Osteoblast (primary cell): ENCODE results near the gene CACNA1E. TPM values are rescaled to one million over a fixed set of nuclear protein-coding genes. Genes with fewer than 3 reads are reported as not detected.

ENCODE experiments used
- DNase-seq: peaks from one replicate; pipeline ENCODE4 v3.0.0; 2011; ENCODE audit warnings: low spot score, mixed read lengths; ENCODE audit not compliant: insufficient read length; ENCODE audit errors: missing footprints
- H2AFZ ChIP-seq: 2 replicates; pipeline ENCODE4 v1.6.0; 2011; ENCODE audit warnings: mild to moderate bottlenecking, low read length
- H3K27ac ChIP-seq: 2 replicates; pipeline ENCODE4 v1.5.1; 2011; ENCODE audit warnings: mild to moderate bottlenecking, low read depth, low read length, moderate library complexity
- H3K27me3 ChIP-seq: 2 replicates; pipeline ENCODE4 v1.6.0; 2012; ENCODE audit warnings: mild to moderate bottlenecking, control low read depth, inconsistent platforms, low read length, moderate library complexity; ENCODE audit not compliant: insufficient read depth
- H3K36me3 ChIP-seq: 2 replicates; pipeline ENCODE4 v1.5.1; 2011; ENCODE audit warnings: mild to moderate bottlenecking, low read length, control low read depth, moderate library complexity; ENCODE audit not compliant: insufficient read depth
- H3K4me1 ChIP-seq: 2 replicates; pipeline ENCODE4 v1.5.1; 2011; ENCODE audit warnings: mild to moderate bottlenecking, low read length, control low read depth, moderate library complexity; ENCODE audit not compliant: insufficient read depth
- H3K4me2 ChIP-seq: 2 replicates; pipeline ENCODE4 v1.6.0; 2011; ENCODE audit warnings: mild to moderate bottlenecking, low read length; ENCODE audit not compliant: insufficient read depth
- H3K4me3 ChIP-seq: fragments of 200-600 bp; sonication (generic); 3 replicates; pipeline ENCODE4 v1.5.1; 2012; ENCODE audit warnings: mild to moderate bottlenecking, low read length, inconsistent platforms; ENCODE audit not compliant: insufficient read depth
- H3K79me2 ChIP-seq: 2 replicates; pipeline ENCODE4 v1.6.0; 2012; ENCODE audit warnings: mild to moderate bottlenecking, low read length, control low read depth, inconsistent platforms; ENCODE audit not compliant: insufficient read depth
- H3K9me3 ChIP-seq: 2 replicates; pipeline ENCODE4 v1.5.1; 2011; ENCODE audit warnings: low read depth, low read length, control low read depth
- H4K20me1 ChIP-seq: 2 replicates; pipeline ENCODE4 v1.6.0; 2012; ENCODE audit warnings: mild to moderate bottlenecking, low read length, control low read depth; ENCODE audit not compliant: insufficient read depth
- CTCF ChIP-seq: IDR thresholded peaks from 2 replicates; pipeline ENCODE4 v1.5.1; 2011; ENCODE audit warnings: mild to moderate bottlenecking, low read depth, low read length, moderate library complexity; ENCODE audit errors: extremely low read depth
- total RNA-seq: library from RNA; depleted of rRNA; stranded (reverse); fragments of >200 nt; gene quantifications from 2 replicates; pipeline ENCODE4 v1.2.3, GENCODE V29; 2012

CACNA1E gene
- total RNA-seq, 1 donor = under 0.01 TPM

DNA sequence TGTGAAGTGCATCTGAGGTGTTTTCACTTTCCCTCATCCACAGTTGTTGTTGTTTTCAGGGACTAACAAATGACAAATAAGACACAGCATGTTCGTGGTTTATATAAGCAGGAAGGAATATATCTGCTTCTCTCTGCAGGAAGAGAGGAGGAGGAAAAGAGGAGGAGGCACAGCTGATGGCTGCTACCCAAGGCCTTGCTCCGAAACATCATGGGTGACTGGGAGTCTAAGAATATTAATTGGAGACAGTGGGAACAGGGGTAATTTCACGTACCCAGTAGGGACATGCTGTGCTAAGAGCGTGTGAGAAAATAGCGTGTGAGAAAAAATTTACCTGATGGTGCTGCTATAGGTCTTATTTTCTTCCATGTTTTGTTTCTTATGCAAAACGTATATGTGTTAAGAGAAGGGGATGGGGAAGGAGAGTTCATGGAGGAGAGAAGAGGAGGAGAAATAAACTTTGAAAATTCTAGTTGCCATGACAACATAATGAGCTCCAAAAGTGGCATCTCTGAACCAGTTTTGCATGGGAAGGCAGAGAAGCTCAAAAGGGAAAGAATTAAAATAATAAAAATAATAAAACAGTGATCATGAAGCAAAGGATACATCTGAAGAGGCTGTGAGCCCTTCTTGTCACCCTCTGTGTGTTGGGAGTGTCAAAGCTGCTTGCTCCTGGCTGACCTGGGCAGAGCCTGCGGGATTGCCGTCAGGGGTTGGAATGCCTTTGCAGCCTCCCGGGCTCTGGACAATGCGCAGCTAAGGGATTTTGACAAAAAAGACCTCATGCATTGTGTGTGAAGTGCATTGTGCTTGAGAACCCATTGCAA, 192.0 kb downstream of the CACNA1E start:
- Histone ChIP-seq H3K36me3 (no peaks in the 10 kb centered on the region), H3K4me1 (no peaks in the 10 kb centered on the region), H2AFZ (no peak overlapping the region), H3K4me3 (no peak overlapping the region), H3K4me2 (no peak overlapping the region), H3K27me3 (no peaks in the 10 kb centered on the region), H3K9me3 (no peaks in the 10 kb centered on the region), H4K20me1 (no peaks in the 10 kb centered on the region), H3K27ac (no peak overlapping the region), H3K79me2 (no peaks in the 10 kb centered on the region)
- DNase-seq = no peak
- TF ChIP-seq CTCF = no peak

DNA sequence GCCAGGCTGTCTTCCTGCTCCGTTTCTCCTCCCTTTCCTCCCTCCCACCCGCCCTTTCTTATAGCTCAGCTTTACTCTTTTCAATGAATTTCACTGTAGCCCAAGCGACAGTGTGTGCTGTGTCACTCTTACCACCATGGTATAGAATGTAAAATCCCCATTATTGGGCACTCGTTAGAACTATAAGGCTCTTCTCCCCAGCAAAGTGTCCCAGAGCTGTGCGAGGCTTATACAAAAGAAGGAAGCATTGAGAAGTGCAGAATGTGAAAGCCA, 192.5 kb downstream of the CACNA1E start:
- H2AFZ ChIP-seq = no peak overlapping the region
- no peak for DNase-seq
- no peaks in the 10 kb centered on the region for H3K4me1 ChIP-seq
- H3K9me3 ChIP-seq = no peaks in the 10 kb centered on the region
- no peaks in the 10 kb centered on the region for H3K27me3 ChIP-seq
- H3K27ac ChIP-seq = no peak overlapping the region
- H3K36me3 ChIP-seq = no peaks in the 10 kb centered on the region
- TF ChIP-seq CTCF = no peak
- no peak overlapping the region for H3K4me2 ChIP-seq
- H3K4me3 ChIP-seq = no peak overlapping the region
- H3K79me2 ChIP-seq = no peaks in the 10 kb centered on the region
- H4K20me1 ChIP-seq = no peaks in the 10 kb centered on the region

DNA sequence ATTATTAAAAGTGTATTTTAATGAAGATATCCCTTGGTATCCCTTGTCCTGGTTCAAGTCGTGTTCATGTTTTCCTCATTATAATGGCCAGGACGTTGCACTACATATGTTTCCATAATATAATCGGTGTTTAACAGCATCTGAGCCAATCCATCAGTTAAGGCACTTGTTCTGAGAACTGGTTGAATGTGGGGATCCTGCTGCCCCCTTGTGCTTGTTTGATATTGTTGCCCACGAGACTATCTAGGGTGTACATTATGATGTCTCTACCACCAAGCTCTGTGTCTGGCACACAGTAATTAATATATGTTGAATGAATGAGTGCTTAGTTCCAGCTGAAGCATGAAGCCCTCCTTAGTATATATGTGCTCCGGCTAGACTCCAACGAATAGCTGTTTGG, 193.0 kb downstream of the CACNA1E start:
- peak; percentile 71 for DNase-seq
- H3K4me1 ChIP-seq = no peaks in the 10 kb centered on the region
- H3K79me2 ChIP-seq = no peaks in the 10 kb centered on the region
- H4K20me1 ChIP-seq = no peaks in the 10 kb centered on the region
- no peaks in the 10 kb centered on the region for H3K36me3 ChIP-seq
- H3K4me3 ChIP-seq = no peak overlapping the region
- H2AFZ ChIP-seq = no peak overlapping the region
- H3K27ac ChIP-seq = no peak overlapping the region
- no peaks in the 10 kb centered on the region for H3K27me3 ChIP-seq
- H3K4me2 ChIP-seq = no peak overlapping the region
- H3K9me3 ChIP-seq = no peaks in the 10 kb centered on the region
- peak; percentile 49 for TF ChIP-seq CTCF

DNA sequence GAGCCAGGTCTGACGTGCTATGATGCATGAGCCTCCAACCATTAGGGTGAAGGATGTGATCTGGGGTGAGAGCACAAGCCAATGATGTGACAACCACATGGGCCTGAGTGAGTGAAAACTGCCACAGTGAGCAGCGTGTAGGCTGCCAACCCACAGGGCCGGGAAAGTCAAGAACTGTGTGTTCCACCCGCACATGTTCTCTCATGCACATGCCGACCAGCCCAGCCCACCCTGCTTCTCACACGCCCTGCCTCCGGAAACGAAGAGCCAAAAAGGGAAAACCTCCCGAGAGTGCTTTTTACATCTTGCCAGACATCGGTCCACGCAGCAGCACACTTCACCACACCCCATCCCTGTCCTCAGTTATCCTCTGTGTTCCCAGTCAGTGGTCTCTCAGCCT, 197.0 kb downstream of the CACNA1E start:
- H3K36me3 ChIP-seq = no peaks in the 10 kb centered on the region
- H3K79me2 ChIP-seq = no peaks in the 10 kb centered on the region
- H3K4me2 ChIP-seq = no peak overlapping the region
- DNase-seq = no peak
- no peaks in the 10 kb centered on the region for H4K20me1 ChIP-seq
- no peaks in the 10 kb centered on the region for H3K27me3 ChIP-seq
- no peaks in the 10 kb centered on the region for H3K9me3 ChIP-seq
- no peak overlapping the region for H3K27ac ChIP-seq
- no peak overlapping the region for H3K4me3 ChIP-seq
- no peak overlapping the region for H2AFZ ChIP-seq
- no peaks in the 10 kb centered on the region for H3K4me1 ChIP-seq
- TF ChIP-seq CTCF = no peak
